Stimulated activated CD8-positive, alpha-beta memory T cell treated with anti-CD3 and anti-CD28 coated beads, Interleukin-15, amount 100 ng/mL, for 4 hours (primary cell): ENCODE data around the gene AKIP1.
"Not testable (repeated sequence)": the region's sequence is repeated elsewhere in the genome, so short reads cannot be mapped to it uniquely, and the experiment has no call there.

Experiments
- DNase-seq, 2 donors: peaks; one replicate each; pipeline ENCODE4 v3.0.0-alpha.2; 2020; ENCODE audit warnings: low read depth in 2 of 2

Gene AKIP1

GRCh38 chr11:8917157-8917825 lies 6.3 kb downstream of the AKIP1 start:
- DNase-seq = no peak

GRCh38 chr11:8922691-8923090 lies 11.7 kb downstream of the AKIP1 start:
- no peak for DNase-seq

- no peak for DNase-seq
Observed at GRCh38 chr11:8925711-8926110, 14.7 kb downstream of the AKIP1 start.

- no peak for DNase-seq
Observed at GRCh38 chr11:8926236-8926635, 15.2 kb downstream of the AKIP1 start.

- DNase-seq = no peak
Observed at GRCh38 chr11:8927233-8927632, 16.2 kb downstream of the AKIP1 start.

- no peak for DNase-seq
Observed at GRCh38 chr11:8928205-8928604, 17.2 kb downstream of the AKIP1 start.

- DNase-seq = no peak
Observed at GRCh38 chr11:8928981-8929615, 18.1 kb downstream of the AKIP1 start.

- DNase-seq = no peak
Observed at GRCh38 chr11:8930456-8931175, 19.6 kb downstream of the AKIP1 start.

GRCh38 chr11:8932564-8933180 lies 21.7 kb downstream of the AKIP1 start, which contains the start of gene C11orf16:
C11orf16 (minus strand) TSS chr11:8932947; CDS start chr11:8932308, 639 bp downstream.
- DNase-seq = no peak

- DNase-seq = no peak
Observed at GRCh38 chr11:8933931-8934330, 22.9 kb downstream of the AKIP1 start.

GRCh38 chr11:8934742-8935488 lies 23.9 kb downstream of the AKIP1 start:
- DNase-seq = no peak

GRCh38 chr11:8935789-8936188 lies 24.8 kb downstream of the AKIP1 start:
- DNase-seq = not testable (repeated sequence)

GRCh38 chr11:8937159-8937558 lies 26.2 kb downstream of the AKIP1 start:
- no peak for DNase-seq

GRCh38 chr11:8937659-8938058 lies 26.7 kb downstream of the AKIP1 start:
- DNase-seq = no peak

- DNase-seq = no peak
Observed at GRCh38 chr11:8941341-8942103, 30.5 kb downstream of the AKIP1 start.

GRCh38 chr11:8942518-8943066 lies 31.6 kb downstream of the AKIP1 start, which contains the start of gene ASCL3:
ASCL3 (minus strand) TSS chr11:8943016; CDS start chr11:8938161, 4,855 bp downstream.
- DNase-seq = no peak

- no peak for DNase-seq
Observed at GRCh38 chr11:8947230-8947943, 36.4 kb downstream of the AKIP1 start.

GRCh38 chr11:8948886-8949285 lies 37.9 kb downstream of the AKIP1 start:
- no peak for DNase-seq

GRCh38 chr11:8956860-8957259 lies 45.9 kb downstream of the AKIP1 start:
- no peak for DNase-seq
